Epithelial cell of proximal tubule (primary cell): ENCODE measurements around the gene ANP32E. TPM values are rescaled to one million over a fixed set of nuclear protein-coding genes. Genes with fewer than 3 reads are reported as not detected.

Experiments used
- DNase-seq: peaks from one replicate; pipeline ENCODE4 v3.0.0-alpha.2; 2011; ENCODE audit warnings: low read depth
- H3K4me3 ChIP-seq: 2 replicates; pipeline ENCODE4 v1.5.1; 2011; ENCODE audit warnings: low read depth, mild to moderate bottlenecking, low read length
- CTCF ChIP-seq: conservative IDR thresholded peaks from 2 replicates; pipeline ENCODE4 v1.5.1; 2012; ENCODE audit warnings: low read depth, mild to moderate bottlenecking, low read length
- total RNA-seq: library from RNA; depleted of rRNA; stranded (reverse); fragments of >200 nt; gene quantifications from 2 replicates; pipeline ENCODE4 v1.2.3, GENCODE V29; 2015

Gene ANP32E
- total RNA-seq, 1 donor from 2014 or later = 42.2 TPM

DNA sequence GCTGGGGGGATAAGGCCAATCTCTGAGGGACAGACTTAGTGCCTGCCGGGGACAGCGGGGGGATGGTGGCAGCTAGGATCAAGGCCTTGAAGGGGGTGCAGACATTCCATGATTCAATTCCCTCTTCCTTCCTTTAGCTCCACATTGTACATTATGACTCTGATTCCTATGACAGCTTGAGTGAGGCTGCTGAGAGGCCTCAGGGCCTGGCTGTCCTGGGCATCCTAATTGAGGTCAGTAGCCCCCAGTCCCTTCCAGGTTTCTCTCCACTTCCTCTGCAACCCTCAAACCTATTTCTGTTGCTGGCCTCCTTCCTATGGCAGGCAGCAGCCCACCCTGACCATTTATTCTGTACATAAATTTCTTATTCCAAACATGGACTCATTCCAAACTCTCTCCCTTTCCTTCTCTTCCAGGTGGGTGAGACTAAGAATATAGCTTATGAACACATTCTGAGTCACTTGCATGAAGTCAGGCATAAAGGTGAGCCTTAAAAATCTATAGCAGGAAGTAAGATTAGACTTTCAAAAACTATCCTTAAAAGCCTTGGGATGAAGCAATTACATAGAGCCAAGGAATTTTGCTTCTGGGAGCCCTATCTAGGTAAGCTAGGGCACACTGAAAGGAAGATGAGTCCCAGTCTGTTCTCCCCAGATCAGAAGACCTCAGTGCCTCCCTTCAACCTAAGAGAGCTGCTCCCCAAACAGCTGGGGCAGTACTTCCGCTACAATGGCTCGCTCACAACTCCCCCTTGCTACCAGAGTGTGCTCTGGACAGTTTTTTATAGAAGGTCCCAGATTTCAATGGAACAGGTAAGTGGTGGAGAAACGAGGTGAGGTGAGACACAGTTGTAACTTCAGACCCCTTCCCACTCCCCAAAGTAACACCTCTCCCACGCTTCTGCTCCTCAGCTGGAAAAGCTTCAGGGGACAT is 26.7 kb upstream of the ANP32E start:
- TF ChIP-seq CTCF = no peak
- DNase-seq = no peak
- no peak overlapping the region for H3K4me3 ChIP-seq

GRCh38 chr1:150261367-150261766 is 25.5 kb upstream of the ANP32E start:
- DNase-seq = no peak
- no peak overlapping the region for H3K4me3 ChIP-seq
- no peak for TF ChIP-seq CTCF

DNA sequence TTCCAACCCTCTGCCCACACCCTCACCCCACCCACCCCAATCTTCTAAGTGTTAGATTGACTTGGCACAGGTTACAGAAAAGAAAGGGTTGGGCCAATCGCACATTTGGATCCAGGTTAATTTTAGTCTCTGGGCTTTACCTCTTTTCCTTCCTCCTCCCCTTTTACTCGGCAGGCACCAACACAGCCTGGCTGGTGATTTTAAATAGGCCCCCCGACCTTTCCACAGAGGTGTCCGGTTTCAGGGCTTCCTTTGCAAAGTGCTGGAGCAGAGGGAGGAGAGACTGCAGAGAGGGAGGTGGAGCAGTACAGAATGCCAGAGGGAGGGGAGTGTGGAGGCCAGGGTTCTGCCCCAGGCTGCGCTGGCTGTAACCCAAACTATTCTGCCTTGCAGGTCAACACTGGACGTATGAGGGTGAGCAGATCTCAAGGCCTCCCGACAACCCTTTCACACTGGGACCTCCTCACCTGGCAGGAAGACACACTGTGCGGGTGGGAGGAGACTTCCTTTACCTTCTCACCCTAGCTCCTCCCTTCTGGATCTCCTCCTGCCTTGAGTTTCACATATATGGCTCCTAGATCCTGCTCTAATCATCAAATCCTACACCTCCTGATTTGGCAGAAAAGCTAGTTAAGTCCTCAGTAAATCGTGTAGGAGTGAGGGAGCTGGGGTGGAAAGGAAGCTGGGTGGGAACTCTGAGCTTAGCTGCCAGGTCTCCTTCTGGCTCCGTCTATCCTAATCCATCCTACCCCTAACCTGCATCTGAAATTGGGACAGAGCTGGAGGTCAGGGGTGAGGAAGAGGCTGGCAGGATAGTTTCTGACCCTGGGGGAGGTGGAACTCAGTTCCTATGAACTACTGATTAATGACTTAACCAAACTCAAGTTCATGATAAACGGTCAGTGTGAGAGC is 24.1 kb upstream of the ANP32E start:
- no peak for DNase-seq
- H3K4me3 ChIP-seq = no peak overlapping the region
- no peak for TF ChIP-seq CTCF

GRCh38 chr1:150259217-150259616 is 23.3 kb upstream of the ANP32E start:
- no peak for DNase-seq
- H3K4me3 ChIP-seq = no peak overlapping the region
- TF ChIP-seq CTCF = no peak

- DNase-seq = no peak
- TF ChIP-seq CTCF = no peak
- H3K4me3 ChIP-seq = no peak within 1 kb of the TSS
Observed at GRCh38 chr1:150257624-150258585, 22.0 kb upstream of the ANP32E start, which contains the start of gene CA14. Gene CA14, plus strand, starts transcription at chr1:150257774. Its CDS starts 355 bp downstream, at chr1:150258129.

DNA sequence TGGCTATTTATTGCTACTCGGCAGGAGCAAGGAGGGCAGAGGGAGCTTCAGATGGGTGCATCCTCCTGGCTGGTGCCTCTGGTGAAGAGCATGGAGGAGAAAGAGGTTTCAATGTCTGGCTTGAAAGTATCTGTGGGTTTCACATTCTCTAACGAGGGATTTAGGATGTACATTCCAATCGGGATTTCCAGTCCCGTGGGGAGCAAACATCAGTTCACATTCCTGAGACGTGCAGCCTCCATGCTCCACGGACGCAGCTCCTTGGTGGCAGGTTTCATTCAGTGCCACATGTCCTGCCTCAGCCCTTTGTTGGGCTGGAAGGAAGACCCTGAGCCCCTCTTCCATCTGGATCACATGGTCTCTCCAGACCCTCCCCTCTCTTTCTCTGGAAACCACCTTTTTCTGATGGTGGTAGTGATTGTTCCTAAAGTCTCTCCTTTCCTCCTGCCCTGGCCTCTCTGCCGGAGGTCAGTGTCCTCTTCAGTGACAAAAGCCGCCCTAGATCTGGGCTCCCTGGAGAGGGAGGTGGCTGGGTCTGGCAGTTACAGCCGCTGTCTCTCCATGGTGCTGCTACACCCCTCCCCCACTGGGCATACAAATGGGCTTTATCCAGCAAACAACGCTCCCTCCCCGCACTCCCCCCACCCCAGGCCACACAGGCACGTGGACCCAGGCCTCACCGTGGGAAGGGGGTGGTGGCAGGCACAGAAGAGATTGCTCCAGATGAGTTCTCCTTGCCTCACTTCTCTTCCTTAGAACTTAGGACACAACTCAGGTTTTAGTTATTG is 20.8 kb upstream of the ANP32E start:
- no peak overlapping the region for H3K4me3 ChIP-seq
- TF ChIP-seq CTCF = no peak
- no peak for DNase-seq
